Stimulated activated CD8-positive, alpha-beta memory T cell treated with anti-CD3 and anti-CD28 coated beads, Interleukin-15, amount 100 ng/mL, for 4 hours (primary cell): ENCODE measurements around the gene MYL5.
"Not testable (repeated sequence)": the region's sequence is repeated elsewhere in the genome, so short reads cannot be mapped to it uniquely, and the experiment has no call there.

Experiments used
- DNase-seq, 2 donors: peaks; one replicate each; pipeline ENCODE4 v3.0.0-alpha.2; 2020; ENCODE audit warnings: low read depth in 2 of 2

The MYL5 gene

DNA sequence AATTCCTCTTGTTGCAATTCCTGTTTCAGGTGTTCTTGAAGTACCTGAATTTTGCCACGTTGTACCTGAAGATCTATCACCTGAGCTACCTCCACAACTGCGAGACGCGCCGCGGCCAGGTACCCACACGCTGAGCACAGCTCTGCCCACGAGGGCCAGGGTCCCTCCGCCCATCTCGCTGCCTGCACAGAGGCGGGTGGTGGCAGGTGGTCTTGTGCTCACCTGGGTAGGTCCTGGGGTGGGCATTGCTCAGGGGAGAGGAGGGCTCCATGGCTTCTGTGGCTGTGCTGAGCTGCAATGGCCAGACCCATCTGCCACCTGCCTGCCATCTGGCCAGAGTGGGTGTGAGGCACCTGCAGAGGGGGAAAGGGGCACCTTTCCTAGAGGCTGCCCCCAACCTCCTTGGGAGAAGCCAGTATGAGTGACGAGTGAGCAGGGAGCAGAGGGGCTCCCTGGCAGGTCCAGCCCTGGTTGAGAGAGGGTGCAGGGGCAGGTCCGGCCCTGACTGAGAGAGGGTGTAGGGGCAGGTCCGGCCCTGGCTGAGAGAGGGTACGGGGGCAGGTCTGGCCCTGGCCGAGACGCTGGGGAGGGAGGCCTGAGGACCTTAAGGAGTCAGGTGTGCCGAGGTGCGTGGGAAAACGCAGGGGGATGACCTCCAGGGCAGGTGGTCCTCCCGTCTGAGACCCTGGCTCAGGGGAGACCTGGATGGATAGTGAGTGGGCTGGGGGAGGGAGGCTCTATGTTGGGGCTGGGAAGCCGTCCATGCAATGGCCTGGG is 38.3 kb upstream of the MYL5 start:
- no peak for DNase-seq

DNA sequence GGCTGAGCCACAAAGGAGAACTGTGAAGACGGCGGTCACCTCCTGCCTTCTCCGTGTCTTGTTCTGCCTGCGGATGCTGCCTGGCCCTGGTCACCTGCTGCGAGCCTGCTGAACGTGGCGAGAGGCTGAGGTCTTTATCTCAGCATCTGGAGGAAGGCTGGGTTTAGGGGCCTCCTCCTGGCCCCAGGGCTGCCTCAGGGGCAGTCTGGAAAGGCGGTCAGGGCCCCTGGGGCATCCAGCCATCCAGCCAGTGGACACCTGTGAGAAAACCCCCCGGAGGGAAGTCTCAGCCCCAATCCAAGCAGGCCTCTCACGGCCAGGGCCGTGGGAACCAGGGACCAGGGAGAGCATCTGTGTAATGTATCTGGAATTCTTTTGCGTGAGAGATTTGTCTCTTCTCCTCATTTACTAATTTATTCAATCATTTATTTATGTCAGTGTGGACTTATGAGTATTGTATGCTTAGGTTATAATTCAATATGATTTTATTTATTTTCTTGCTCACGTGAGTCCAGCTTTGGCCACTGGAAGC is 37.6 kb upstream of the MYL5 start:
- no peak for DNase-seq

DNA sequence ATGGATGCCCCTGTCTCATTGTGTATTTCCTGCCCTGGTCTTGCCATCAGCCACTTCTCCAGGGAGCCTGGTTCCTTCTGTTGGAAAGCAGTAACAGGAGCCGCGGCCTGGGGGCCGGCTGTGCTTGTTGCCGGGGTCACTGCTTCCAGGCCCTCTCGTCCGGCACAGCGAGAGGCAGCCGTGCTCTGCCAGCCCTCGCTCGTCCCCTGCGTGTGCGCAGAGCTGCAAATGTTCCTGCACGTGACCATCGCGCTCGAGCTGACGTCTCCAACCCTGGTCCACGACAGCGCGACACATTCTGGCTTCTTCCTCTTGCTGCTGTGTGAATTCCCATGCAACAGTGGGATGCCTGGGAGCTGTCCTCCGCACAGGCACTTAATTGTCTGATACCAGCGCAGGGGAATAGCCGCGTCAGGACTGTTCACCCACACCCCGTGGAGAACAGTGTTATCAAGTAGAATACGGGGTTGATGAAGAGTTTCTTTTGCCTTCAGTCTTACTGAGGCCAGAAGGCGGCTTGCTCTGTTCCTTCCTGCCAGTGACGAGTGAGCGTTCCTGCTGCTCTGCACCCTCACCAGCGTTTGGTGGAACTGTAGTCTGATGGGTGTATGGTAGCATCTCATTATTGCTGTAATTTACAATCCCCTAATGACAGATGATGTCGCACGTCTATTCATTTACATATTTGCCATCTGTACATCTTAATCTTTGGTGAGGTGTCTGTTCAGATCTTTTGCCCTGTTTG is 36.6 kb upstream of the MYL5 start:
- DNase-seq = no peak

DNA sequence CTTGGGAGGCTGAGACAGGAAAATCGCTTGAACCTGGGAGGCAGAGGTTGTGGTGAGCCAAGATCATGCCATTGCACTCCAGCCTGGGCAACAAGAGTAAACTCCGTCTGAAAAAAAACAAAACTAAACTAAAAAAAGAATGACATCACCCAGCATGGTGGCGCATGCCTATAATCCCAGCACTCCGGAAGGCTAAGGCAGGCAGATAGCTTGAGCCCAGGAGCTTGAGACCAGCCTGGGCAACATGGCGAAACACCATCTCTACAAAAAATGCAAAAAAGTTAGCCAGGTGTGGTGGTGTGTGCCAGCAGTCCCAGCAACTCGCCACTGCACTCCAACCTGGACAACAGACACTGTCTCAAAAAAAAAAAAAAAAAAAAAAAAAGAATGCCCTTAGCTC is 32.0 kb upstream of the MYL5 start:
- not testable (repeated sequence) for DNase-seq

DNA sequence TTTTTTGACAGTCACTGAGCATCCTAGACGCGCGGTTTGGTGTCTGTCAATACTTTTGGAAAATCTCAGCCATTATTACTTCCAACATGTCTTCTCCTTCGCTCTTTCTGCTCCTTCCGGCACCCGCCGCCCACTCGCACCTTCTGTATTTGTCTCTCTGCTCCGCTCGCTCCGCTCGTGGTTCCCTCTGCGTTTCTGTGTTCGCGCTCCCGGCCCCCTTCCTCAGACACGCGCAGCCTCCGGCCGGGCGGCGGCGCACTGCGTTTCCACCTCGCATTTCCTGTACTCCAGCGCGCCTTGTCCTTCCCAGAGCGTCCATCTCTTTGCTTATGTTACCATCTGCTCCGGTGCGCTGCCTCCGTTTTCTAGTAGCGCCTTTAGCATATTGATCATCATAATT is 27.9 kb upstream of the MYL5 start:
- no peak for DNase-seq

DNA sequence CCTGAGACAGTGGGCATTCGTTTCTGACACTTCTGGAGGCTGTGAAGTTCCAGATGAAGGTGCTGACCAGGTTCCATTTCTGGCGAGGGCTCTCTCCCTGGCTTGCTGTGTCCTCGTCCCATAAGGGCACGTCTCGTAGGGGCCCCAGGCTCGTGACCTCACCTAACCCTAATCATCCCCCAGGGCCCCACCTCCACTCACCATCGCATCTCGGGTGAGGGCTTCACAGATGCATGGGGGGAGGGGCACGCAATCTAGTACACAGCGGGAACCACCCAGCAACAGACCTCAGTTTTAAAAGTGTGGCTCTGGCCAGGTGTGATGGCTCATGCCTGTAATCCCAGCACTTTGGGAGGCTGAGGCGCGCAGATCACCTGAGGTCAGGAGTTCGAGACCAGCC is 26.9 kb upstream of the MYL5 start:
- no peak for DNase-seq

DNA sequence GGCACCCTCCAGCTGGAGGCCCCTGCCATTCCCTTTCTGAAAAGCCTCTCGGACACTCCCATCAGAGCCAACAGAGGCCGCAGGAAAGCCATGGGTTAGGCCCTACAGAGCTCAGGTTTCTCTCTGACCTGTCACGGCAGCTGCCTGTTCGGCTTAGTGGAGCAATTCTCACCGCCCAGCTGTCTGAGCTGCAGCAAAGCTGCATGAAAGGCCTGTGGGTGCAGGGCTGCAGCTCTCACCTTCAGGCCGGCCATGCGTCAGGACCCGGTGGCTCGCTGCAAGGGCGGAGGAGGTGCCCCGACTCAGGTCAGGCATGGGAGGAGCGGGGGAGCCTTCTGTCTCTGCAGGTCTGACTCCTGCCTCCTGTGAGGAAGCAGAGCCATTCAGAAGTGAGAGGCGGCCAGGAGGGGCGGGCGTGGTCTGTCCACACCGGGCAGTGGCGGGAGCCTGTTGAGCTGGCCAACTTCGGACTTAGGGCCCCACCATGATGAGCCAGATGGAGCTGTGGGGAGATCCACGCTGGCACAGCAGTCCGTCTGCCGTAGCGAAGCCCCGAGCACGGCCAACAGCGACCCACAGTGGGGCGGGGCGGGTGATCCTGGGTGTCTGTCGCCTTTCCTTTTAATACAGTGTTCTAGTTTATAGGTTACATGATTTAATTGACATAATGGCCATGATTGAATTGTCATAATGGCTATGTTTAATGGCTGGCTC is 25.6 kb upstream of the MYL5 start:
- DNase-seq = no peak

DNA sequence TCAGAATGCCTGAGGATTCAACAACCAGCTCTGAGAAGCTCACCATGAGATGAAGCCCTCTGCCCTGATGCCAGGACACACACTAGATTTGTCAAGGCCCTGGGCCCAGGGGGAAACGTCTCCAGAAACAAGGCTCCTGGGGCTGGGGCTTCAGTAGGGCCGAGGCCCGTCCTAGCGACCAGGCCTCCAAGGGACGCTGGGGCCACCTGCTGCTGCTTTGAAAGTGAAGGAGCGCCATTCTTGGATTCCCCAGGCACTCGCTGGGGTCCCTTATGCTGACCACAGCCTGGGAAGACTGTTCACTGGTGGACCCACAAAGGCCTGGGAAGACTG is 25.1 kb upstream of the MYL5 start:
- DNase-seq = no peak

DNA sequence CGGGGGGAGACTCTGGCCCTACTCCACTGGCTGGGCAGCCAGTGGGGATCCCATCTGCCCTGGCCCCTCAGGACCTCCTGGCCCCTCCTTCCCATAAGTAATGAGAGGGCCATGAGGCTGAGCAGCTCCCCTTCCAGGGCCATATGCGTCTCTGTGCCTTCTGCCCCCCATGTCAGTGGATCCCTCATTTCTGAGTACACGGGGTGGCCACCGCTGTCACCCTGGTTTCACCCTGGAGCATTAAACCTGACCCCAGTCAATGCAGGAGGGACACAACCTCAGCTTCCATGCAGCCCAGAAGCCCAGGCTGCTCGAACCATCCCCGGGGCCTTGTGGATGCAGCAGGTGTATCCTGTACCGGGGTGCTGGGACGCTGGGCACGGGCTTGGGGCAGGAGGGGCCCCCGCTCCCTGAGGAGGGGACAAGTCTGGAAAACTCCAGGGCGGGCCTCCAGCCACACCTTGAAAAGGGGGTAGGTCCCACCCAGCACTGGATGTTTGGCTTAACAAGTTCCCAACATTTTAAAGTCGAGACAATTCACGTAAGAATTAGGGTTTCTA is 24.5 kb upstream of the MYL5 start:
- DNase-seq = no peak

DNA sequence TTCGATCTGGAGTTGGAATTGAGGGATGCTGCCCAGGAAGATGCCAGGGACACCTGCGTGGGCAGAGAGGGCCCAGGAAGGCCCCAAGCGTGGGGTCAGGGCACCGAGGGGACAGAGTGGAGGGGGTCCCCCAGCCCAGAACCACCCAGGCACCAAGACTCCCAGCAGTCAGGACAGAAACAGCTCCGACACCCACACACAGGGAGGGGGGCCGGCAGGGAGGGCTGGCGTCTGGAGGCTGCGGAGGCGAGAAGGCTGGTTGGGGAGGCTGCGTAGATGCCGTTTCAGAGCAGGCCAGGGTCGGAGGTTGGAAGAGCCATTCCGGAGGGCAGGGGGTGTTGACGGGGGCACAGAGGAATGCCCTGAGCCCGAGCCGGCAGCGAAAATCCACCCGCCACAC is 23.9 kb upstream of the MYL5 start:
- no peak for DNase-seq

DNA sequence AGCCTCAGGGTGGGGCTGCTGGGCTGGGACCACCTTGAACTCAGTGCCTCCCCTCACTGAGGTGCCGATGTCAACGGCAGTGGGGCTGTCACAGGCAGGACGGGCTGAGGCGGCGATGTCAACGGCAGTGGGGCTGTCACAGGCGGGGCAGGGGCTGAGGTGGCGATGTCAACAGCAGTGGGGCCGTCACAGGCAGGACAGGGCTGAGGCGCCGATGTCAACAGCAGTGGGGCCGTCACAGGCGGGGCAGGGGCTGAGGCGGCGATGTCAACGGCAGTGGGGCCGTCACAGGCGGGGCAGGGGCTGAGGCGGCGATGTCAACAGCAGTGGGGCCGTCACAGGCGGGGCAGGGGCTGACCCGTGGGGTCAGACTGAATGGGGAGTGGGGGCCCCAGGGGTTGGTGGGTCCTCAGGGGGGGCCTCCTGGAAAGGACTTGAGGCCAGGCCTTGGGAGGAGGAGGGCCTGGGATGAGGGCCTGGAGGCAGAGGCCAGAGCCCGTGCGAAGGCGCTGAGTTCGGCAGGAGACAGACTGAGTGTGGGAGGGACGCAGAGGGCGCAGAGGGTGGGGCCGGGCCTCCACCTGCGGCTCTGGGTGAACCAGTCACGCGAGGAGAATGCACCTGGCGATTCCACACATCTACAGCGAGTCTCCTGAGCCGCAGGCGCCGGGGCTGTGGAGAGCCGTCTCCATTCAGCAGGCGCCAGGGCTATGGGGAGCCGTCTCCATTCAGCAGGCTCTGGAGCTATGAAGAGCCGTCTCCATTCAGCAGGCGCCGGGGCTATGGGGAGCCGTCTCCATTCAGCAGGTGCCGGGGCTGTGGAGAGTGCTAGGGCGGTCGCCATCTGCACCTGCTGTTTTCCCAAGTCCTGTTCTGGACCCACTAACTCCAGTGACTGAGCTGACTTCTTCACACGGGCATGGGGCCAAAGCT is 23.1 kb upstream of the MYL5 start:
- DNase-seq = no peak

DNA sequence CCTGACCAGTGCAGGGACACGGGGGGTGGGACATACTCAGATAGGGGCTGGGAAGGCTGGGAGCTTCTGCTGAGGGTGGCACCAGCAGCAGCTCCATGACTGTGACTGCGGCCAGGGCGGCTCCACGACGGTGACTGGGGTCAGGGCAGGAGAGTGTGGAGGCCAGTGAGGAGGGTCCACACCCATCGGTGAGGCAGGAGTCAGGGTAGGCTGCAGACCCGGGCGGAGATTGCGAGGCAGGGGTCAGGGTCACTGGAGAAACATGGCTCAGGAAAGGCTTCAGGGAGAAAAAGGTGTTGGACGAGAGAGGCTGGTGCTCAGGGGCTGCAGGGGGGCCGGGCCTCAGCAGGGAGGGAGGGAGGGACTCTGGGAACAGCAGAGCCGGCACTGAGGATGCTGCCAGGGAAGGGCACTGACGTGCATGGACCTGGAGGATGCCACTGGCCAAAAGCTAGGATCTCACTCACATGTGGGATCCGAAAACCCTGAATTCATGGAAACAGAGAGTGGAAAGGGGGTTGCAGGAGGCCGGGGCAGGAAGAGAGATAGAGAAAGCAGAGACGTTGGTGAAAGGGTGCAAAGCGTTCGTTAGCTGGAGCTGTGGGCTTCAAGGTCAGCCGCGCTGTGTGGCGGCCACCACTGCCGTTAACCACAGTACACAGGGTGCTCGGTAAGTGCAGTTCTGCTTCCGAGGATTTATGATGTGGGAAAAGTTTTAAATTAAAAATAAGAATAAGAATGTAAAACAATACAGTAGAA is 22.3 kb upstream of the MYL5 start:
- DNase-seq = no peak

DNA sequence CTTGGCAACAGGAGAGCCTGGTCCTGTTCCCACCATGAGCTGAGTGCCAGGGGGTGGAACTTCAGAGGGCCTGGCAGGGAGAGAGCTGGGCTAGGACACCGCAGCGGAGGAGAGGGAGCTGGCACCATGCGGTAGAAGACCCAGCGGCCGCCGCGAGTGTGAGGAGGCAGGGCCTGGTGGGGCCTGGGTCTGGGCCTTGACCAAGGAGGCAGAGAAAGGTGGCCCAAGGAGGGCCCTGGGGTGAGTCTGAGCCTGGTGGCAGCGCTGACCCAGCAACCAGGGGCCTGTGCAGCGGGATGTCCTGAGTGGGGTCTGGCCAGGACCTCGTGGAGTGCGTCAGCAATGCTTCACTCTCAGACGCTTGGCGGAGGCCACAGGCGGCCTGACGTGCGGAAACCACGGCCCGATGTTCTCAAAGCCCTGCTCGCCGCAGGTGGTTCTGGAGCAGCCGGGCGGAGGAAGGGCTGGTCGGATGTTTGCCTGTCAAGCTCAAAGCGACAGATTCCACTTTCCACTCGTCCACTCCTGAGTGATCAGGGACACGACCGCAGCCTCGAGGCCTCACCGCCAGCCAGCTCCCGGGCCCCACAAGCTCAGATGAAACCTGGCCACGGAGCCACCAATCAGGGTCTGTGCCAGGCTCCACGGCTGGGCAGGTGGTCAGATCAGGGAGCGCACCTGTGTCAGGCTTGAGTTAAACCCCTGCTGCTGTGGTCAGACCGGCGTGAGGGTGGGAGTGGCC is 21.1 kb upstream of the MYL5 start:
- no peak for DNase-seq

DNA sequence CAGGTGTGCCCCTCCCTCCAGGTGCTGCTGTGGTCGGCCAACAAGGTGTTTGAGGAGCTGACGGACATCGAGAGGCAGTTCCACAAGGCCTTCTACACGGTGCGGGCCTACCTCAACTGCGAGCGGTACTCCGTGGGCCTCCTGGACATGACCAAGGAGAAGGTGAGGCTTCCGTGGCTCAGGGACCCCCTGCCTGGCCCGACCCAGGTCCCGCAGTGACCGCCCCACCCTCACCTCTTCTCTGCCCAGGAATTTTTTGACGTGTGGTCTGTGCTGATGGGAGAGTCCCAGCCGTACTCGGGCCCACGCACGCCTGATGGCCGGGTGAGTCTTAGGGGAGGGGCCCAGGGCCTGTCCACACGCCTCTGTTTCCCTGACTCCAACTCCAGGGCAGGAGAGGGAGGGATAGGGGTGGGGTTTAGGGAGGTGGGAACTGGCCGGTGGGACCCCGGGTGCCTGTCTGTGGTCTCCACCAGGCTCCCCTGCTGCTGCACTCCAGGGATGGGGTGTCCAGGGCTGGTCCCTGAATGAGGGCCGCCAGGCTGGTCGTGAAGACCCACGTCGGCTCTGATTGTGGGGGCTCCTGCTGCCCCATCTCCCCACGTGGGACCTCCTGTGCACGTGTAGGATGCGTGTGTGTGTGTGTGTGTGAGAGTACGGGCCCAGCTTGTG is 20.4 kb upstream of the MYL5 start:
- no peak for DNase-seq

DNA sequence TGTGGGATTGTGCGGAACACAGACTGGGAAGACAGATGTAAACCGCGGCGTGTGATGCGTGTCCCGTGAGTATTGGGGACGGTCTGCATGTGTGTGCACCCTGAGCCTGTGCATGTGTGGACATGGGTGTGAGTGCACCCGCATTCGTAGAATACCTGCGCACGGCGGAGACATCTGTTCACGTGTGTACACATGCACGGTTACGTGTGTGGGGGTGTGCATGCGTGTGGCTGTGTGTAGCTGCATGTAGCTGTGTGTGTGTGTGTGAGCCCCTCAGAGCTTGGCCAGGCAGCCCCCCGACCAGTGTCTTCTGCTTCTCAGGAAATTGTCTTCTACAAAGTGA is 19.9 kb upstream of the MYL5 start:
- no peak for DNase-seq

DNA sequence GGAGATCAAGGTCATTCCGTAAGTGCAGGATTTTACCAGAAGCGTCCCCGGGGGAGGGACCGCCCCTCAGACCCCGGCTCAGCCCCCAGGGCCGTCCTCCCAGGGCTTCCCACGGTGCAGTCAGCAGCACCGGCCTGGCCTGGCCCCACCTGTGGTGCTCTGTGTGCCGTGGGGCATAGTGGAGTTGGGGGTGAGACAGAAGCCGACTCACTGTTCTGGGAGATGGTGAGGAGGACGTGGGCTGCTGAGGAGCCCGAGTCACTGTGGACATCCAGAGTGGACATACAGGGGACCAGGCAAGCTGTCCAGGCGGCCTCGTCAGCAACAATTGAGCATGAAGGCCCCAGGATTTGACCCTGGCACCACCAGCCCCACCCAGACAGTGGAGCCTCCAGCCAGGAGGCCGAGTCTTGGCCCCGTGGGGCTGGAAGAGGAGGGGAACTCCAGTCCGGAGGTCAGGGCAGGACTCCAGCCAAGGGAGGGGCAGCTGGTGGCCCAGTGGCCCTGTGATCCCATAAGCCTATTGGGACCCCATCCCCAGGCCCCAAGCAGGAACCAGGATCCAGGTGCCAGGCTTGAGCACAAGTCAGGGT is 19.4 kb upstream of the MYL5 start:
- DNase-seq = no peak

DNA sequence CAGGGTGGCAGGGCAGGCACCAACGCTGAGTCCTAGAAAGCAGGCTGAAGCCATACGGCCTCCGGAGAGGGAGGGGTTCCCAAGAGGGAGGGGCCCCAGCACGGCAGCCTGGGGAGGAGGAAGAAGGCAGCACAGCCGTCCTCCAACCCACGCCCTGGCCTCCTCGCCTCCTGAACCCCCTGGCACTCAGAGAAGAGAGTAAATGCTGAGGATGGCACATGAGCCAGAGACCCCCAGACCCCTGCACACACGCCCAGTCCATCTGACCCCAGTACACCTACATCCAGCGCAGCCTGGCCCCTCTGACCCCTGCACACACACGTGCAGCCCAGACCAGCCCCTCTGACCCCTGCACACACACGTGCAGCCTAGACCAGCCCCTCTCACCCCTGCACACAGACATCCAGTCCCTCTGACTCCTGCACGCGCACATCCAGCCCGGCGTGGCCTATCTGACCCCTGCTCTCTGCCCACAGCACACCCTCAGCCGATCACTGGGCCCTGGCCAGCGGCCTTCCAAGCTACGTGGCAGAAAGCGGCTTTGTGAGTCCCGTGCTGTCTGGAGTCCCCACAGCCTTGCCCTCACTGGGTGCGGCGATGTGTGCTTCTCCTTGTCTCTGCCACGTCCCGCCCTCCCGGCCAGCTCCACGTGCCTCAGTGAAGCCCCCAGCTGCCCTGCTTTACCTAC is 18.7 kb upstream of the MYL5 start:
- DNase-seq = no peak
